Psoas muscle (tissue), 8 donors: ENCODE measurements around the gene ADAMTSL3. TPM values are rescaled to one million over a fixed set of nuclear protein-coding genes. Genes with fewer than 3 reads are reported as not detected.

Experiments
- ATAC-seq, 4 donors: fragments of 200-7000 bp; cut with Tn5 transposase; one replicate each; pipeline ENCODE4 v1.9.1; 2020; ENCODE audit warnings: moderate library complexity in 3 of 4, mild to moderate bottlenecking in 2 of 4
- DNase-seq, 2 donors: peaks; one replicate each; pipeline ENCODE4 v3.0.0-alpha.2; 2020
- H3K27ac ChIP-seq: fragments of 200-600 bp; one replicate; pipeline ENCODE4 v1.8.0; 2022
- H3K27me3 ChIP-seq, 3 donors: fragments of 200-600 bp in 1 of 3; one replicate each; pipeline versions ENCODE4 v1.6.1 to v1.8.0; 2013 to 2022; ENCODE audit warnings: low read length in 2 of 3, mild to moderate bottlenecking in 2 of 3, moderate library complexity in 1 of 3; ENCODE audit not compliant: insufficient read depth in 3 of 3
- H3K36me3 ChIP-seq, 2 donors: fragments of 200-600 bp in 1 of 2; one replicate each; pipeline versions ENCODE4 v1.6.1 to v1.8.0; 2013 to 2022; ENCODE audit warnings: low read depth in 1 of 2, mild to moderate bottlenecking in 1 of 2, moderate library complexity in 1 of 2; ENCODE audit not compliant: insufficient read depth in 1 of 2
- H3K4me1 ChIP-seq: fragments of 200-600 bp; one replicate; pipeline ENCODE4 v1.8.0; 2022
- H3K4me3 ChIP-seq: fragments of 200-600 bp; one replicate; pipeline ENCODE4 v1.8.0; 2022; ENCODE audit warnings: mild to moderate bottlenecking
- H3K9me3 ChIP-seq: fragments of 200-600 bp; one replicate; pipeline ENCODE4 v1.8.0; 2022
- CTCF ChIP-seq: fragments of 200-600 bp; IDR thresholded peaks from one replicate; pipeline ENCODE4 v1.8.0; 2022; ENCODE audit warnings: antibody characterized with exemption
- WGBS, 3 donors: extraction: QIAGEN DNeasy Blood & Tissue Kit; methylation state at CpG; one replicate each; pipeline versions ENCODE4 v1.1.6 to v1.1.7; 2013; 5-methylcytosine and 5-hydroxymethylcytosine counted together
- intact Hi-C, 2 donors: fragments of 100-400 bp; cut with DNase I; formaldehyde crosslinking; loops; one replicate each; pipeline versions ENCODE4 v1.11.0 to v1.14.2; 2022
- polyA plus RNA-seq, 3 donors: library from polyadenylated mRNA; stranded (reverse); fragments of 200-250 nt; gene quantifications; one replicate each; pipeline ENCODE4 v1.2.3, GENCODE V29; 2013
- total RNA-seq, 4 donors: library from RNA; stranded (reverse); fragmentation: NEBNext Ultra II Directional in 2 of 4; extraction: Animal tissue kit (Norgen Biotek cat#: 25700) in 2 of 4; gene quantifications; one replicate each; pipeline versions ENCODE4 v1.2.1 to v1.2.4, GENCODE V29; 2021 to 2023
- donor health status: healthy with polysubstance abuse.
- donor health status: DM: no; HTN: no; CAD: no; lungs with moderate emphysema.
- donor health status: Bipolar disorder and iron deficiency.
- donor health status: healthy.
- donor health status: DM: yes; HTN: yes; CAD: no.
- donor health status: DM: no; HTN: no; CAD: no.
- donor health status: DM: no; HTN: no; CAD: no.
- donor health status: DM: yes; HTN: yes; CAD: no.

The ADAMTSL3 gene
- total and polyA plus RNA-seq, 7 donors, result 0.35 to 12.8 (median 2.1) TPM

DNA sequence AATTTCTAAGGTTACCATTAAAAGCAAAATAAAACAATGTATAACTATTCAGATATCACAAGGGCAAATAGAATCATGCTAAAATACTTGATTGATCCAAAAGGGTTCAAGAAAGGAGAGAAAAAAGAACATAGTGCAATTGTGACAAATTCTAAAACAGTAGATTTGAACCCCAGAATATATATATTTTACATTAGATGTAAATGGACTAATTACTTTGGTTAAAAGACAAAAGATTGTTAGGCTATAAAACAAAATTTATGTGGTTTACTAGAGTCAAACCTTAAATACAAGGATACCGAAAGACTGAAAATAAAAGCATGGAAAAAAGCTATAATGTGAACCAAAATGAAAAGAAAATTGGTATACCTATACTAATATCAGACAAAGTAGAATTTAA lies 129.3 kb downstream of the ADAMTSL3 start:
- Histone ChIP-seq H3K27ac (no peak overlapping the region), H3K4me3 (no peak overlapping the region), H3K4me1 (no peaks in the 10 kb centered on the region), H3K27me3 (no peaks in the 10 kb centered on the region), H3K9me3 (peaks cover 10% of the 10 kb centered on the region), H3K36me3 (no peaks in the 10 kb centered on the region)
- no peak for TF ChIP-seq CTCF
- ATAC-seq (no peak), DNase-seq (no peak)
- 96 to 100% (median 97%) methylated on average over 1 of the region's 1 CpG for WGBS, 3 donors
- intact Hi-C loops, result no loop called here

DNA sequence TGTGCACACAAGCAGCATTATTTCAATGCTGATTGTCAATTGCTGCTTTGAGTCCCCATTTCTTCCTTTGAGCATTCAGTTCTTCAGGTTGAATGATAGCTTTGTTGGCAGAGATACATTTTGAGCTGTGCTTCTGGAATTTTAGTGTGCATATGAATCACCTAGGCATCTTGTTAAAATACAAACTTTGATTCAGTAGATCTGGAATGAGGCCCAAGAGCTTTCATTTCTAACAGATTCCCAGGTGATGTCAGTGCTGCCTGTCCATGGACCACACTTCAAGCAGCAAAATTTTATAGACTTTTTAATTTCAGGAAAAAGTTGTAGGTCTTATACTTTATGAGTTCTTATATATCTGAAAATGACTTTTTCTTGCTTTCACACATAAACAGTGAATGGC lies 131.1 kb downstream of the ADAMTSL3 start:
- intact Hi-C loops, result no loop called here

DNA sequence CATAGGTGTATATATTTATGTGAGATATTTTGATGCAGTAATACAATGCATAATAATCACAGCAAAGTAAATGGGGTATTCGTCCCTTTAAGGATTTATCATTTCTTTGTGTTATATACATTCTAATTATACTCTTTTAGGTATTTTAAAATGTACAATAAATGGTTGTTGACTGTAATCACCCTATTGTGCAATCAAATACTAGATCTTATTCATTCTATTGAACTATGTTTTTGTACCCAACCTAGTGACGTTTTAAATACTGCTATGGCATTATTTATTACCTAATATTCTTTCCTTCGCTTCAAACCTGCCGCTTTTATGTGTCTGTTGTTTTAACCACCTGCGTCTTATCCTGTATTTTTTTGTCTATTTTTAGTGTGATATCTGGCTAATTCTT lies 132.4 kb downstream of the ADAMTSL3 start:
- Histone ChIP-seq H3K4me3 (no peak overlapping the region), H3K27ac (no peak overlapping the region), H3K36me3 (no peaks in the 10 kb centered on the region), H3K4me1 (no peaks in the 10 kb centered on the region), H3K27me3 (no peaks in the 10 kb centered on the region), H3K9me3 (peaks cover 10% of the 10 kb centered on the region)
- no peak for ATAC-seq
- TF ChIP-seq CTCF, result no peak
- intact Hi-C loops, result no loop called here
- WGBS, 3 donors, result 83 to 94% (median 88%) methylated on average over 5 of the region's 5 CpGs
- DNase-seq, result no peak

More for the DNA sequence above, 131.1 kb downstream of the ADAMTSL3 start:
- Histone ChIP-seq H3K27ac (no peak overlapping the region), H3K27me3 (no peaks in the 10 kb centered on the region), H3K4me3 (no peak overlapping the region), H3K36me3 (no peaks in the 10 kb centered on the region), H3K9me3 (peaks cover 10% of the 10 kb centered on the region), H3K4me1 (no peaks in the 10 kb centered on the region)
- no peak for DNase-seq
- ATAC-seq, result no peak
- TF ChIP-seq CTCF, result no peak

GRCh38 chr15:83793069-83793468 lies 139.1 kb downstream of the ADAMTSL3 start:
- Histone ChIP-seq H3K27ac (no peak overlapping the region), H3K4me3 (no peak overlapping the region), H3K27me3 (no peaks in the 10 kb centered on the region), H3K36me3 (no peaks in the 10 kb centered on the region), H3K4me1 (no peaks in the 10 kb centered on the region), H3K9me3 (no peaks in the 10 kb centered on the region)
- intact Hi-C loops, result no loop called here
- no peak for DNase-seq
- no peak for ATAC-seq
- WGBS, 3 donors, result 93 to 96% (median 95%) methylated on average over 5 of the region's 5 CpGs
- TF ChIP-seq CTCF, result no peak

GRCh38 chr15:83794209-83794608 lies 140.3 kb downstream of the ADAMTSL3 start:
- ATAC-seq, result no peak
- TF ChIP-seq CTCF, result no peak
- no peaks in the 10 kb centered on the region for H3K4me1 ChIP-seq

More at GRCh38 chr15:83794209-83794608, 140.3 kb downstream of the ADAMTSL3 start:
- no peaks in the 10 kb centered on the region for H3K36me3 ChIP-seq
- WGBS, 3 donors, result 81 to 89% (median 84%) methylated on average over 1 of the region's 1 CpG
- intact Hi-C loops, result no loop called here
- no peak for DNase-seq
- H3K9me3 ChIP-seq, result no peaks in the 10 kb centered on the region
- H3K4me3 ChIP-seq, result no peak overlapping the region
- H3K27me3 ChIP-seq, result no peaks in the 10 kb centered on the region
- H3K27ac ChIP-seq, result no peak overlapping the region
